Astrocyte (in vitro differentiated cells and primary cell): ENCODE measurements around the gene RGL2. TPM values are rescaled to one million over a fixed set of nuclear protein-coding genes. Genes with fewer than 3 reads are reported as not detected.
"Not testable (repeated sequence)": the region's sequence is repeated elsewhere in the genome, so short reads cannot be mapped to it uniquely, and the experiment has no call there.

Experiments used
- DNase-seq: peaks from one replicate; pipeline ENCODE4 v3.0.0-alpha.2; 2010; ENCODE audit warnings: low read depth
- FAIRE-seq: peaks from 2 replicates; lab custom pipeline; 2011; peaks lifted over from hg19 to GRCh38; lab: Jason Lieb, UNC
- H2AFZ ChIP-seq: 2 replicates; pipeline ENCODE4 v1.6.0; 2012; ENCODE audit warnings: low read depth, low read length, inconsistent platforms
- H3K27ac ChIP-seq: 2 replicates; pipeline ENCODE4 v1.5.1; 2011; ENCODE audit warnings: low read depth, low read length, inconsistent platforms
- H3K27me3 ChIP-seq: 2 replicates; pipeline ENCODE4 v1.6.0; 2011; ENCODE audit warnings: low read length, inconsistent platforms; ENCODE audit not compliant: insufficient read depth
- H3K36me3 ChIP-seq: 2 replicates; pipeline ENCODE4 v1.5.1; 2011; ENCODE audit warnings: low read length, inconsistent platforms; ENCODE audit not compliant: insufficient read depth
- H3K4me1 ChIP-seq: 2 replicates; pipeline ENCODE4 v1.5.1; 2011; ENCODE audit warnings: low read length, inconsistent platforms; ENCODE audit not compliant: insufficient read depth
- H3K4me2 ChIP-seq: 2 replicates; pipeline ENCODE4 v1.6.0; 2012; ENCODE audit warnings: low read length, inconsistent platforms
- H3K4me3 ChIP-seq: 2 replicates; pipeline ENCODE4 v1.5.1; 2011; ENCODE audit warnings: low read depth, mild to moderate bottlenecking, low read length, inconsistent platforms; ENCODE audit not compliant: insufficient read depth
- H3K79me2 ChIP-seq: 2 replicates; pipeline ENCODE4 v1.6.0; 2012; ENCODE audit warnings: mild to moderate bottlenecking, low read length, inconsistent platforms; ENCODE audit not compliant: insufficient read depth
- H3K9ac ChIP-seq: 2 replicates; pipeline ENCODE4 v1.6.0; 2012; ENCODE audit warnings: mild to moderate bottlenecking, low read length, inconsistent platforms
- H3K9me3 ChIP-seq: 2 replicates; pipeline ENCODE4 v1.5.1; 2012; ENCODE audit warnings: low read depth, mild to moderate bottlenecking, low read length, inconsistent platforms; ENCODE audit not compliant: insufficient read depth
- H4K20me1 ChIP-seq: 2 replicates; pipeline ENCODE4 v1.6.0; 2012; ENCODE audit warnings: low read length, inconsistent platforms; ENCODE audit not compliant: insufficient read depth
- H3K27ac Mint-ChIP-seq: one replicate; pipeline ENCODE4 v1.8.0; 2021; ENCODE audit warnings: mild to moderate bottlenecking, mixed read lengths; ENCODE audit not compliant: unreplicated experiment
- H3K27me3 Mint-ChIP-seq: one replicate; pipeline ENCODE4 v1.8.0; 2021; ENCODE audit warnings: low read depth, mixed read lengths; ENCODE audit not compliant: unreplicated experiment
- H3K36me3 Mint-ChIP-seq: one replicate; pipeline ENCODE4 v1.8.0; 2021; ENCODE audit warnings: low read depth, mixed read lengths; ENCODE audit not compliant: unreplicated experiment
- H3K4me1 Mint-ChIP-seq: one replicate; pipeline ENCODE4 v1.8.0; 2021; ENCODE audit warnings: low read depth, mixed read lengths; ENCODE audit not compliant: unreplicated experiment
- H3K4me3 Mint-ChIP-seq: one replicate; pipeline ENCODE4 v1.8.0; 2021; ENCODE audit warnings: mild to moderate bottlenecking, moderate library complexity, mixed read lengths; ENCODE audit not compliant: unreplicated experiment
- H3K9me3 Mint-ChIP-seq: one replicate; pipeline ENCODE4 v1.8.0; 2021; ENCODE audit warnings: mild to moderate bottlenecking, mixed read lengths; ENCODE audit not compliant: unreplicated experiment
- CTCF ChIP-seq: IDR thresholded peaks from 2 replicates; pipeline ENCODE4 v1.5.1; 2011; ENCODE audit warnings: low read depth, mild to moderate bottlenecking, inconsistent platforms, low read length, moderate library complexity; ENCODE audit not compliant: insufficient read depth
- EZH2 ChIP-seq: IDR thresholded peaks from 2 replicates; pipeline ENCODE4 v1.6.1; 2012; ENCODE audit warnings: mild to moderate bottlenecking, low read length, inconsistent platforms; ENCODE audit not compliant: insufficient read depth
- total RNA-seq: library from RNA; stranded (reverse); gene quantifications from 2 replicates; pipeline ENCODE4 v1.2.1, GENCODE V29; 2021

RGL2 gene
- total RNA-seq, 1 donor from 2014 or later: 36.5 TPM

DNA sequence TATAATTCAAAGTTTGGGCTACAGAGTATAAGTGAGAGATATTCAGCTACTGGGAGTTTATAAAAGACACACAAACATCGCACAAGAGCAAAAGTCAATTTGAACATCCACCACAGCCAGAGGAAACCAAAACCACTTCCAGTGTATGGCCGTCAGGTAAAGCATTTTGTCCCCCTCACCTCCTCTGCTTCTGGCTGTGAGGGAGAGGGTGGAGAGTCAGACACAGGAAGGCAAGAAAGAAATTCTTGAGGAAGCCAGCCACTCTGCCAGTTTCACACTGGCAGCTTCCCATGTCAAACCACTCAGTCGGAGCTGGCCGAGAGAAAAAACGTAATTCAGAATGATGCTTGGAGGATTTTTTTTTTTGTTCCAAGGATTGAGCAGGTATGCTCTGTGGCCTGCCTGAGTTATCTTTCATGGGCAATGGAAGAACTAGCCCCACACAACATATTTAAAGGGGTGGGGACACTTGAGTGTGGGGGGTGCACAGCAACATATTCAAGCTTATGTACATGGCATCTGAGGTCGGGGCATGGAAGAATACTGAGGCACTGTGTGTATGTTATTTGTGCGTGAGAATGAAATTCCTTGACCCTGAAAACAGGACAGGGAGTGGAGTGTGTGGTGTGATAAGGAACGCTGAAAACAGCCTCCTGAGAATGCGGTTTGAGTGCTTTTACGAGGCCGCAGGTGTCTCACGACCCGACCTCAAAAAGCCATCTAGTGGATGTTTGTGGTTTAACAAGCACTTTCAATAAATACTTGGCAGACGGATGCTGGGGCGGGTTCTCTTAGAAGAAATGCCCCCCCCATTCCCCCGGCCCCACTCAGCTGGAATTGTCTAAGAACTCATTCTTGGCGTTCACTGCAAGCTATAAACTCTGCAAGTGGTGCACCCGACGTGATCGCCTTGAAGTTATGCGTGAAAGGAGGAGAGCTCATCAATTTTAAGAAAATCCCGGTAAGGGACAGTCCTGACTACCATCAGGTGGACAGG, 46.3 kb upstream of the RGL2 start:
- FAIRE-seq (no peak), DNase-seq (peak; percentile 92)
- Histone ChIP-seq H3K79me2 (no peaks in the 10 kb centered on the region), H3K4me1 (no peaks in the 10 kb centered on the region), H3K36me3 (no peaks in the 10 kb centered on the region), H3K9ac (no peak overlapping the region), H3K4me3 (no peak overlapping the region), H3K27ac (no peak overlapping the region), H3K27me3 (peaks cover 5% of the 10 kb centered on the region), H2AFZ (no peak overlapping the region), H4K20me1 (no peaks in the 10 kb centered on the region), H3K9me3 (no peaks in the 10 kb centered on the region), H3K4me2 (peak overlapping the region; percentile 63)
- TF ChIP-seq CTCF (peak; percentile 43), EZH2 (no peak)
- Mint-ChIP-seq H3K27ac (peak overlapping the region; percentile 4), H3K9me3 (no peaks in the 10 kb centered on the region), H3K27me3 (peaks cover 23% of the 10 kb centered on the region), H3K4me3 (peak overlapping the region; percentile 24), H3K36me3 (no peaks in the 10 kb centered on the region), H3K4me1 (peaks cover 12% of the 10 kb centered on the region)

GRCh38 chr6:33343953-33344611, 45.3 kb upstream of the RGL2 start:
- Mint-ChIP-seq H3K9me3 (no peaks in the 10 kb centered on the region), H3K4me3 (no peak overlapping the region), H3K36me3 (no peaks in the 10 kb centered on the region), H3K4me1 (peaks cover 12% of the 10 kb centered on the region), H3K27ac (no peak overlapping the region), H3K27me3 (peaks cover 22% of the 10 kb centered on the region)
- Histone ChIP-seq H3K27ac (no peak overlapping the region), H3K36me3 (no peaks in the 10 kb centered on the region), H3K4me3 (no peak overlapping the region), H3K4me1 (no peaks in the 10 kb centered on the region), H3K9me3 (no peaks in the 10 kb centered on the region), H4K20me1 (no peaks in the 10 kb centered on the region), H3K4me2 (no peak overlapping the region), H3K79me2 (no peaks in the 10 kb centered on the region), H3K27me3 (peaks cover 3% of the 10 kb centered on the region), H3K9ac (no peak overlapping the region), H2AFZ (no peak overlapping the region)
- DNase-seq (no peak), FAIRE-seq (no peak)
- no peak for TF ChIP-seq CTCF
- no peak for TF ChIP-seq EZH2

GRCh38 chr6:33343606-33343952, 44.8 kb upstream of the RGL2 start:
- not testable (repeated sequence) for H3K4me2 ChIP-seq, H4K20me1 ChIP-seq, FAIRE-seq, H2AFZ ChIP-seq, H3K27me3 ChIP-seq, H3K4me1 ChIP-seq, DNase-seq, H3K36me3 Mint-ChIP-seq, H3K9me3 Mint-ChIP-seq, H3K27ac ChIP-seq, H3K36me3 ChIP-seq, H3K27ac Mint-ChIP-seq, H3K9me3 ChIP-seq, H3K4me3 Mint-ChIP-seq, H3K79me2 ChIP-seq, H3K9ac ChIP-seq, H3K4me3 ChIP-seq
- H3K4me1 Mint-ChIP-seq: peaks cover 12% of the 10 kb centered on the region
- peaks cover 17% of the 10 kb centered on the region for H3K27me3 Mint-ChIP-seq
